ENCODE results near the gene DDX19B. TPM values are rescaled to one million over a fixed set of nuclear protein-coding genes. Genes with fewer than 3 reads are reported as not detected.

Gene DDX19B
- polyA plus RNA-seq, 3 donors, result 29.2 to 33.0 (median 31.9) TPM

- peaks cover 49 to 81% of the 10 kb centered on the region in 2 donors for H3K36me3 Mint-ChIP-seq
These were observed 74.1 kb downstream of the DDX19B start for GRCh38 chr16:70372921-70373728.

GRCh38 chr16:70374213-70374612 lies 75.2 kb downstream of the DDX19B start:
- peaks cover 0 to under 1% (median 0%) of the 10 kb centered on the region in 3 donors for H3K27me3 Mint-ChIP-seq (ENCODE audit: low read depth in 3 of 3)
- no peaks in the 10 kb centered on the region for H4K20me1 ChIP-seq (ENCODE audit: insufficient read depth, low read length)
- no peak overlapping the region for H3K9ac ChIP-seq (ENCODE audit: insufficient read depth, low read length, poor library complexity, severe bottlenecking)
- peaks cover 39 to 71% of the 10 kb centered on the region in 2 donors for H3K36me3 ChIP-seq (replicated peaks in 1 of 2; ENCODE audit: control insufficient read depth in 1 of 2, insufficient read depth in 2 of 2, low read length in 2 of 2)
- peak overlapping the region in 2 of 7 donors; percentile 43 to 46 for H3K27ac Mint-ChIP-seq
- H3K9me3 ChIP-seq (replicated peaks in 1 of 2; ENCODE audit: control insufficient read depth in 1 of 2, insufficient read depth in 1 of 2, low read length in 2 of 2), result no peaks in the 10 kb centered on the region
- peaks cover 0 to 1% of the 10 kb centered on the region in 2 donors for H3K4me1 ChIP-seq (ENCODE audit: control insufficient read depth in 1 of 2, insufficient read depth in 2 of 2, low read length in 2 of 2)
- no peaks in the 10 kb centered on the region for H3K79me2 ChIP-seq (ENCODE audit: insufficient read depth, low read length)
- intact Hi-C loops (cut with micrococcal nuclease), result no loop called here
- peaks cover 43 to 70% of the 10 kb centered on the region in 2 donors for H3K36me3 Mint-ChIP-seq
- no peak overlapping the region for H2AFZ ChIP-seq (ENCODE audit: insufficient read depth, low read depth, low read length, poor library complexity, severe bottlenecking)
- no peak overlapping the region for H3K4me3 ChIP-seq (replicated peaks in 1 of 3; ENCODE audit: low read depth in 2 of 3, low read length in 3 of 3)
- H3K4me1 Mint-ChIP-seq, result peaks cover 8% of the 10 kb centered on the region
- H3K27me3 ChIP-seq (ENCODE audit: control insufficient read depth in 2 of 2, insufficient read depth in 2 of 2, low read length in 2 of 2), result no peaks in the 10 kb centered on the region
- H3K4me3 Mint-ChIP-seq, result no peak overlapping the region
- whole genome bisulfite sequencing (ENCODE audit: insufficient coverage), result 100% methylated on average over 1 of the region's 8 CpGs
- TF ChIP-seq, protein P1, sequence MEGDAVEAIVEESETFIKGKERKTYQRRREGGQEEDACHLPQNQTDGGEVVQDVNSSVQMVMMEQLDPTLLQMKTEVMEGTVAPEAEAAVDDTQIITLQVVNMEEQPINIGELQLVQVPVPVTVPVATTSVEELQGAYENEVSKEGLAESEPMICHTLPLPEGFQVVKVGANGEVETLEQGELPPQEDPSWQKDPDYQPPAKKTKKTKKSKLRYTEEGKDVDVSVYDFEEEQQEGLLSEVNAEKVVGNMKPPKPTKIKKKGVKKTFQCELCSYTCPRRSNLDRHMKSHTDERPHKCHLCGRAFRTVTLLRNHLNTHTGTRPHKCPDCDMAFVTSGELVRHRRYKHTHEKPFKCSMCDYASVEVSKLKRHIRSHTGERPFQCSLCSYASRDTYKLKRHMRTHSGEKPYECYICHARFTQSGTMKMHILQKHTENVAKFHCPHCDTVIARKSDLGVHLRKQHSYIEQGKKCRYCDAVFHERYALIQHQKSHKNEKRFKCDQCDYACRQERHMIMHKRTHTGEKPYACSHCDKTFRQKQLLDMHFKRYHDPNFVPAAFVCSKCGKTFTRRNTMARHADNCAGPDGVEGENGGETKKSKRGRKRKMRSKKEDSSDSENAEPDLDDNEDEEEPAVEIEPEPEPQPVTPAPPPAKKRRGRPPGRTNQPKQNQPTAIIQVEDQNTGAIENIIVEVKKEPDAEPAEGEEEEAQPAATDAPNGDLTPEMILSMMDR (IDR thresholded peaks at IDR 0.05), result no peak
- no peak for DNase-seq
- H3K27ac ChIP-seq (ENCODE audit: low read depth in 1 of 2, low read length in 2 of 2), result no peak overlapping the region
- H3K4me2 ChIP-seq (replicated peaks; ENCODE audit: extremely low read depth, low read length, poor library complexity, severe bottlenecking), result no peak overlapping the region
- peaks cover 0 to 1% (median 0%) of the 10 kb centered on the region in 7 donors for H3K9me3 Mint-ChIP-seq

More at GRCh38 chr16:70372921-70373728, 74.1 kb downstream of the DDX19B start:
- H3K9me3 ChIP-seq (replicated peaks in 1 of 2; ENCODE audit: control insufficient read depth in 1 of 2, insufficient read depth in 1 of 2, low read length in 2 of 2), result no peaks in the 10 kb centered on the region
- no peak overlapping the region for H3K4me2 ChIP-seq (replicated peaks; ENCODE audit: extremely low read depth, low read length, poor library complexity, severe bottlenecking)
- H4K20me1 ChIP-seq (ENCODE audit: insufficient read depth, low read length), result no peaks in the 10 kb centered on the region
- H3K4me1 ChIP-seq (ENCODE audit: control insufficient read depth in 1 of 2, insufficient read depth in 2 of 2, low read length in 2 of 2), result no peaks in the 10 kb centered on the region
- Mint-ChIP-seq H3K27me3 (ENCODE audit: low read depth in 3 of 3) (no peaks in the 10 kb centered on the region), H3K4me1 (peaks cover 5% of the 10 kb centered on the region), H3K4me3 (no peak overlapping the region), H3K27ac (peak overlapping the region in 3 of 7 donors; percentile 12 to 74 (median 66)), H3K9me3 (peaks cover 0 to 1% (median 0%) of the 10 kb centered on the region in 7 donors)
- no peak overlapping the region for H3K4me3 ChIP-seq (replicated peaks in 1 of 3; ENCODE audit: low read depth in 2 of 3, low read length in 3 of 3)
- no peak overlapping the region for H3K9ac ChIP-seq (ENCODE audit: insufficient read depth, low read length, poor library complexity, severe bottlenecking)
- H2AFZ ChIP-seq (ENCODE audit: insufficient read depth, low read depth, low read length, poor library complexity, severe bottlenecking), result no peak overlapping the region
- DNase-seq, result no peak
- 96% methylated on average over 9 of the region's 22 CpGs for WGBS (ENCODE audit: insufficient coverage)
- TF ChIP-seq, protein P1 (IDR thresholded peaks at IDR 0.05), result no peak
- peaks cover 48 to 81% of the 10 kb centered on the region in 2 donors for H3K36me3 ChIP-seq (replicated peaks in 1 of 2; ENCODE audit: control insufficient read depth in 1 of 2, insufficient read depth in 2 of 2, low read length in 2 of 2)
- H3K27me3 ChIP-seq (ENCODE audit: control insufficient read depth in 2 of 2, insufficient read depth in 2 of 2, low read length in 2 of 2), result no peaks in the 10 kb centered on the region
- intact Hi-C loops (cut with micrococcal nuclease), result no loop called here
- H3K27ac ChIP-seq (ENCODE audit: low read depth in 1 of 2, low read length in 2 of 2), result no peak overlapping the region
- H3K79me2 ChIP-seq (ENCODE audit: insufficient read depth, low read length), result no peaks in the 10 kb centered on the region
